Measurements from ENCODE around the gene KRT33B. TPM values are rescaled to one million over a fixed set of nuclear protein-coding genes. Genes with fewer than 3 reads are reported as not detected.

Gene KRT33B
- total RNA-seq, 4 donors from 2014 or later, result not detected

- TF ChIP-seq CTCF (IDR thresholded peaks at IDR 0.05), result no peak
- ATAC-seq (ENCODE audit: low FRiP score), result no peak
Measured at GRCh38 chr17:41324180-41325075, 45.2 kb downstream of the KRT33B start.

GRCh38 chr17:41322903-41323895, 46.4 kb downstream of the KRT33B start:
- TF ChIP-seq CTCF (IDR thresholded peaks at IDR 0.05), result no peak
- DNase-seq (ENCODE audit: low spot score) (no peak), ATAC-seq (ENCODE audit: low FRiP score) (no peak)

More at GRCh38 chr17:41324180-41325075, 45.2 kb downstream of the KRT33B start:
- DNase-seq (ENCODE audit: low spot score), result no peak

GRCh38 chr17:41322094-41322902, 47.3 kb downstream of the KRT33B start:
- no peak for DNase-seq (ENCODE audit: low spot score)
- ATAC-seq (ENCODE audit: low FRiP score), result no peak
- peak in 1 of 3 donors; percentile 32 for TF ChIP-seq CTCF (IDR thresholded peaks at IDR 0.05)

GRCh38 chr17:41318231-41318630, 51.4 kb downstream of the KRT33B start:
- DNase-seq (ENCODE audit: low spot score) (no peak), ATAC-seq (ENCODE audit: low FRiP score) (no peak)
- no peak for TF ChIP-seq CTCF (IDR thresholded peaks at IDR 0.05)

- no peak for TF ChIP-seq CTCF (IDR thresholded peaks at IDR 0.05)
- DNase-seq (ENCODE audit: low spot score) (no peak), ATAC-seq (ENCODE audit: low FRiP score) (no peak)
Measured at GRCh38 chr17:41315814-41316445, 53.7 kb downstream of the KRT33B start.

All from omental fat pad (tissue), 4 donors.